ENCODE measurements around the gene FRMD3.

Gene FRMD3

GRCh38 chr9:83472221-83472665 lies 66.0 kb downstream of the FRMD3 start:
- no peak for DNase-seq

- no peak for DNase-seq
These were observed 67.0 kb downstream of the FRMD3 start for GRCh38 chr9:83471241-83471640.

DNA sequence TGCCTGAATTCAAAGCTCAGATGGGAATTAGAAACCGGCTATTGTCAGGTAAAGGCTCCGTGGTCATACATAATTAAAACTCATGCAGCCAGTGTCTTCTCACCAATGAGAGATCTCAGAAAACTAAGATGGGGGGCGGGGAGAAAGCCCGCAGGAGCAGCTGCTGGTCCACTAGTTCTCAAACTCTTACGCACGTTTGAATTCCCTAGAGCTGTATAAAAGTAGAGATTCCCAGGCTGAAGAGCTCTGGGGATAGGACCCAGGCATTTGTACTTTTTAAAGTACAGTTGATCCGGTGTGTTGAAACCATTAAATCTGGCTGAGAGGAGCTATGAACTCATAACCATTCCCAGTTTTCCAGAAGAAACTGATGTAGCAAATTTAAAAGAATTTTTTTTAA lies 68.5 kb downstream of the FRMD3 start:
- DNase-seq, result no peak

DNA sequence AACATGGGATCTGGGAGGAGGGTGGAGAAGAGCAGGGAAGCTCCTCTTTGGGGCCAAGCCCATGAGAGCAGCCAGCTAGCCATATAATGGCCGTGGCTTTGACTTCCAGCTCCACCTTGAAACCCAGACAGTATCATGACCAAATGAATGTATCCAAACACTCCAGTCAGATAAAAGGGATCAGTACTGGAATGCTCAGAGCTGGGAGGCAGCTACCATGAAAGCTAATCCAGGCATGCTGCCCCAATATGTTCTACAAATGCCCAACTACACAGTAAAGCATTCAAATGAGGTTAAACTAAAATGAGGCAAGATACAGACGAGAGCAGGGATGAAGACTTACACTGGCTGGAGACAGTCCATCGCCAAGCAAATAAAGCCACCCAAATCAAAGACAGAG lies 69.4 kb downstream of the FRMD3 start:
- DNase-seq, result no peak

DNA sequence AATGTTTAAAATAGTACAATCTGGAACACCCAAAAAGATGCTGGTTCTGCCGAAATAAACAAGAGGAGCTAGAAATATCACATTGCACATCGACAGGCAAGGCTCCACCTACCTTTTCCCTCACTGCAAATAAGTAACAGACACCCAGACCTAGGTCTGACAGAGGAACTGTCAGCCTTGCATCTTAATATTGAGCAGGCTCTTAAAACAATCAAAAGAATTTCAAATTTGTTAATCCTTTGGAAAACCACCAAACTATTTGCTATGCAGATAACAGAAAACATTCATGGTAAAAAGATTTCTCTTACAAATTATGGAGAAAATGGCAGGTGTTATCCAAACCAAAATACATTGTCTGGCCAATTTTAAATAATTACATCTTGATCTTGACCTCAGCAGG lies 71.3 kb downstream of the FRMD3 start:
- no peak for DNase-seq

DNA sequence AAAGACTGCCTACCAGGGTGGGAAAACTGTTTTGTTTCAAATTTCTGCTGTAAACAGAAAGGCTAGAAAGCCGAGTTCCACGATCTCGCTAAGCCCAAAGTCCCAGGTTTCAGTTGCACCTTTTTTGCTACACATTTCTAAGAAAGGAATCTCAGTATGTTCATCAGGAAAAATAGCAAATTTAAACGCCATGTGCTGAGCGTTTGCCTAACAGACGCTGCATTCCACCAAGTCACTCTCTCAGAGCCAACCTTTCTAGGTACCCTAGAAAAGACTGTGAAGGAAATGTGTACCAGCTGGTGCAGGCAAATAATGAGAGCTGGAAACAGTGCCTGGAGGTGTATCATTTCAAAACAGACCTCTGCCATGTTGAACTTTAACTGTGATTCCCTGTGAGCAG lies 71.8 kb downstream of the FRMD3 start:
- no peak for DNase-seq

GRCh38 chr9:83459830-83460229 lies 78.4 kb downstream of the FRMD3 start:
- no peak for DNase-seq

DNA sequence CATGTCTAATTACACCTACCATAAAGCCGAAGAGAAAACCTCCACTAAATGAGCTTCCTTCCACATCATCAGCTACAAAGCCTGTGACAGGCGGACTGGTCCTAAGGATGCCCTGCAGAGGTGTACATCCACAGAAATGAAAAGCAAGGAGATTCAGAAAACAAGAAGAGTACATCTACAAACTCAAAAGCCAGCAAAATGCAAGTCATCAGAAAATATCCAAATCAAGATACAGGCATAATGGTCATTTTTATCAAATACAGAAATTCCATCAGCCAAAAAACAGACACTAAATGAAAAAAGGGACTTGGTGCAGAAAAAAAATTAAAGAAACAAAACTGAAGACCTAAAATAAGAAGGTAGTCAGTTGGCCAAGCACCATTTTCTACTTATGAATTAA lies 79.7 kb downstream of the FRMD3 start:
- no peak for DNase-seq

DNA sequence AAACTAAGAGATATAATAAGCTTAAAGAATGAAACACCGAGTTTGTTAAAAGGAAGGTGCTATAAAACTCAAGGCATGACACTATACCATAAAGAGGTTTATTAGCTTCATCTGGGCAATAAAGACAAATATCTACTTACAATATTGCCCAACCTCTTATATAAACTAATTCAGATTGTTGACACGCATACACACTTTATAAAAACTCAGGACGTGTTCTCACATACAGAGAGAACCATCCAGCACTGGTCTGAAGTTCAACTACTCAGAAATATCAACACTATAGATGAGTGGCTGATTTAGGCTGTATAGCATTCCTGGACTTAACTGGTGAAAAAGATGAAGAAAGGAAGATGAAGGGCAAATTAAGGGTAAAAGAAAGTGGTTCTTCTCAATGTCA lies 81.2 kb downstream of the FRMD3 start:
- DNase-seq, result no peak

GRCh38 chr9:83456226-83456625 lies 82.0 kb downstream of the FRMD3 start:
- no peak for DNase-seq

DNA sequence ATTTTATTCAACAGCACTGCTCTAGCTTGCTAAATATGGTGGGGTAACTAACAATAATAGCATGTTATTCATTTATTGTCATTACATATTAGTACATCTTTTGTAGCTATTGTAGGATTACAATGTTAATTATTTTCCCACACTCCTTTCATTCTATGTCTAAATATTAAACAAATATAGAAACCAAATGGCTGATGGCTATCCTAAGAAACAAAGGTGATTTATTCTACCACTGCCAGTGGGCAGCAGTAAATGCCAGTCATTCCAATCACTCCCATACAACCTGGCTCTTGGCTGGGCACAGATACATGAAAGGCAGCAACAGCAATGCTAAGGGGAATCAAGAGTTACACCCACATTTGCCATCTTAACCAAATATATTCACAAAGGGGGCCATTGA lies 84.1 kb downstream of the FRMD3 start:
- no peak for DNase-seq

GRCh38 chr9:83451308-83451707 lies 86.9 kb downstream of the FRMD3 start:
- no peak for DNase-seq

- no peak for DNase-seq
These were observed 88.2 kb downstream of the FRMD3 start for GRCh38 chr9:83449983-83450382.

DNA sequence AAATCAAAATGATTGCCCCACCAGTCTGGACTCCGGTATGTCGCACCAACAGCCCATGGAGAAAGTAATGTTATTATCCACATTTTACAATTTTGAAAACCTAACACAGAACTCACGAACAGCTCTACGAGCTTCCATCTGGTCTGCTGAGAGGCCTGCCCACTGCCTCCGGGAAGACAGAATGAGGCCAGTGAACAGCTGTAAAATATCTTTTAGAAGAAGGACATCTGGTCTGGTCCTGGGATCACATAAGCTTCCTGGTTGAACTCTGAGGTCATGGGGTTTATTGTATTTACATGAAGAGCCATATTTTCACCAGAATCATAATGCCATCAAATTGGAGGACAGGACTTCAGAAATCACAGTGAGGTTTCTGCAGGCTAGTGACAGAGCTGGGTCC lies 89.0 kb downstream of the FRMD3 start:
- DNase-seq, result no peak

GRCh38 chr9:83448626-83449025 lies 89.6 kb downstream of the FRMD3 start:
- DNase-seq, result no peak

DNA sequence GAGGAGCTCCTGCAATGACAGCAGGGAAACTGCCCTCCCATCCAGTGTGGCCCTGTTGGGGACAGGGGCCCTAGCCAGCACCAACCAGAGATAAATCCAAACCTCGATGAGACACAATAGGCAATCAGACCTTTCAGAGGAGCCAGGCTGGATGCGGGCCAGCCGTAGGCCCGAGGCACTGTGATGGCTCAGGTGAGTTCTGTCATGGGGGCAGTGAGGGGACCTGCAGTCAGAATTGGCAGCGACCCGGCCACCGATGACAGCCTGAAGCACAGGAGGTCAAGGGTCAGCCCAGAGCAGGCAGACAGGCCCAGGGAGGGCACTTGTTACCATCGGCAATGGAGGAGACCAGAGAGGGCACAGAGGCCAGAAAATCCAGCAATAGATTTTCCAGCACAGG lies 90.8 kb downstream of the FRMD3 start:
- DNase-seq, result no peak

GRCh38 chr9:83445703-83446265 lies 92.4 kb downstream of the FRMD3 start:
- no peak for DNase-seq

DNA sequence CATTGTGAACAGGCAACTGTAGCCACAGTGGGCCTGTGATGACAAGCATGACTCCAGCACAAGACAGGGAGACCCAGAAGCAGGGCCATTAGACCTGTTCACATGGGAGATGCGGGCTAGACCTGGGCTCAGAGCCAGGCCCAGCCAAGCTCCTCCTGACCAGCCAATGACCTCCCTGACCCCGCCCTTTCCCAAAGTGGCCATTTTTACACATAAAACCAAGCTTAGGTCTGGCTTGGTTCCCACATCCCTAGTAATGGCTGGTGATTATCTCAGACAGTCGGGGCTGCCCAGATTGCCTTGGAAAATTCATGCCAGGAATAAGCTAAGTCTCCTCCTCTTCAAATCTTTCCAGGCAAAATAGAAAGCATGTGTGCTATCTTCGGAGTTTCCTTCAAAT lies 94.1 kb downstream of the FRMD3 start:
- DNase-seq, result no peak

DNA sequence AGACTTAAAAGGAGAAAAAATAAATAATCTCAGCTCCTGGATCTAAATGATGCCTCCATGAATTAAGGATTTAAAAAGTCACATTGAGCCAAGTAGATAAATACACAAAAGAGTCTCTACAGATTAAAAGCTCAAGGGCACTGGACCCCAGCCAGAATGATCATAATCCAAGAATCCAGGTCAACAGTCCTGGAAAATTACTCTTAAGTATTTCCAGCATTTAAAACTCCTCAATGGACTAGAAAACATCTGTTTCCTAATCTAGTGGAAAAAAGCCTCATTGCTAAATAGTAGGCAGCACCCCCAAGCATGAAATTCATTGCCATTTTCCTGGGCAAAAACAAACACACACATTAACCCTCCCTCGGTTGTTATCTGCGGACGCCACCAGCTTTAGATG lies 96.8 kb downstream of the FRMD3 start:
- no peak for DNase-seq

DNA sequence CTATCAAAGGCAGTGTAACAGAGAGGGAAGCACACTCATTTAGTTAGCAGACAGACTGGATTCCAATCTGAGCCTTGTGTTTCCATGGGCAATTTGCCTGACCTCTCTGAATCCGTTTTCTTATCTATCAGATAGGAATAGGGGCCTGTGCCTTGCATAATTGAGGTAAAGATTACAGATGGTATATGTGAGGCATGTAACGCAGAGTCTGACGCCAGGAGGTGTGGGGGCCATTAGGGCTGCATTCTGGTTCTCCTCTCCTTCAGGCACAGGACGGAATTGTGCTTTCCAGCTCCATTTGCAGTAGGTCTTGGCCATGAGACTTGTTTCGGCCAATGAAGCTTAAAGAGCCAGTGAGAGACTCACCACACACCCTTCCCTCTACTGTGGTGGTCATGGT lies 97.6 kb downstream of the FRMD3 start:
- no peak for DNase-seq

DNA sequence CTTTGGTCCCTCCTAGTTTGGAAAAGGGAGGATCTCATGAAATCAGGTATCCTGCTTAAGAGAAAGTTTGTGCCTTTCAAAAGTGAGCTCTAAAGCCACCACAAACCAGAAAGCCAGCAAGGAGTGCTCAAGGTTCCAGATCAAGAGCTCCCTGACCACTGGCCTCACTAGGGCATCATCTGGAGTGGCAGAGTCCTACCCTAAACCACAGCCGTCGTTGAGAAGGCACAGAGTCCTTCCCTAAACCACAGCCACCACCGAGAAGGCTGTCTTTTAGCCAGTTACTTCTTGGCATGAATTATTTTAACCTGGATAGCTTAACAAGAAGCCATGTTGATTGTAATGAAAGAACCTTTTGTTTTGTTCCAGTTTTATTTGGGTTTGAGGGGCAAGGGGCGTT lies 102.9 kb downstream of the FRMD3 start:
- no peak for DNase-seq

GRCh38 chr9:83434254-83434653 lies 103.9 kb downstream of the FRMD3 start:
- DNase-seq, result no peak

DNA sequence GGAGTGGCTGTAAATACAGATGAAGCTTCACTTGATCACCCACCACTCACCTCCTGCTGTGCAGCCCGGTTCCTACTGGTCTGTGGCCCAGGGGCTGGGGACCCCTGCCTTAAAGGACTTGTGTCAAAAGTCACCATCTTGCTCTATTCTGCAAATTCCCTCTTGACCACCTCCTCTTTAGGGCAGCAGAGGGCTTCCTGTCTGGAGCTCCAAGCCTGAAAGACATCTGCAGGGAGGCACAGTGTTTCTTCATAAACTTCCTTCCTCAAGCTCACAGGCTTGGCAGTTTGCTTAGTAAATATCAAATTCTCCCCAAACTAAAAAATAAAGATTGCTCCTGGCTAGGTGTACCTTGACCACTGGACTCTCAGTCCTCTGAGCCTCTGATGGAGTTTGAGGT lies 104.4 kb downstream of the FRMD3 start:
- no peak for DNase-seq

DNA sequence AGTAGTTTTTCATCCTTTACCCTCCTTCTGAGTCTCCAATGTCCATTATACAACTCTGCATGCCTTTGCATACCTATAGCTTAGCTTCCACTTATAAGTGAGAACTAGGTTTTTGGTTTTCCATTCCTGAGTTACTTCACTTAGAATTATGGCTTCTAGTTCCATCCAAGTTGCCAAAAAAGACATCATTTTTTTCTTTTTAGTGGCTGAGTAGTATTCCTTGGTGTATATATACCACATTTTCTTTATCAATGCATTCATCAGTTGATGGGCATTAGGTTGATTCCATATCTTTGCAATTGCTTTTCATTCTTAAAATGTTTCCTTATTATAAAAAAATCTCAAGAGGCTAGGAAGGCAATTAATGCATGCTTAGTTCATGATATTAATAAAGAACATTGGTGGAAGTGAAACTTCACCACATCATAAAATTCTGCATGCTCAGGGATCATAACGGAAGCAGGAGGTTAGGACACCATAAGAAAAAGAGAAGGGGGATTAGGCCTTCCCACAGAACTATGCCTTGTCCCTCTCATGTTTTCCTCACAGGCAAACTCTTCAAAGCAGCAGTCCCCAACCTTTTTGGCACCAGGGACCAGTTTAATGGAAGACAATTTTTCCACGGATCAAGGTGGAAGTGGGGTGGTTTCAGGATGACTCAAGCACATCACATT lies 105.2 kb downstream of the FRMD3 start:
- DNase-seq, result no peak

- DNase-seq, result peak in 11 of 14 donors; percentile 2 to 80 (median 39)
These were observed 106.0 kb downstream of the FRMD3 start for GRCh38 chr9:83432104-83432627.

Measured in C1 segment of cervical spinal cord (tissue), 14 donors.